Activated CD8-positive, alpha-beta T cell treated with anti-CD3 and anti-CD28 coated beads for 36 hours (primary cell): ENCODE data around the gene ACTL7A. TPM values are rescaled to one million over a fixed set of nuclear protein-coding genes. Genes with fewer than 3 reads are reported as not detected.

Experiments used
- ATAC-seq: fragments of 200-7000 bp; cut with Tn5 transposase; one replicate; pipeline ENCODE4 v1.10.0; 2021; ENCODE audit warnings: mild to moderate bottlenecking, moderate library complexity
- CTCF ChIA-PET: fragments of 350-600 bp; sonication (Branson Sonifier 250); formaldehyde crosslinking; loops from one replicate; lab custom pipeline; 2021; ENCODE audit warnings: antibody characterized with exemption; lab: Charles Lee
- POLR2A ChIA-PET: fragments of 350-600 bp; sonication (Branson Sonifier 250); formaldehyde crosslinking; loops from one replicate; lab custom pipeline; 2021; ENCODE audit warnings: antibody characterized with exemption; lab: Charles Lee
- DNase-seq: peaks from one replicate; pipeline ENCODE4 v3.0.0-alpha.2; 2020
- H3K27ac Mint-ChIP-seq: one replicate; pipeline ENCODE4 v1.8.0; 2021; ENCODE audit warnings: mild to moderate bottlenecking, mixed read lengths
- H3K27me3 Mint-ChIP-seq: one replicate; pipeline ENCODE4 v1.8.0; 2021; ENCODE audit warnings: mixed read lengths
- H3K36me3 Mint-ChIP-seq: one replicate; pipeline ENCODE4 v1.8.0; 2021; ENCODE audit warnings: low read depth, mixed read lengths
- H3K4me1 Mint-ChIP-seq: one replicate; pipeline ENCODE4 v1.8.0; 2021; ENCODE audit warnings: low read depth, mixed read lengths
- H3K4me3 Mint-ChIP-seq: one replicate; pipeline ENCODE4 v1.8.0; 2021; ENCODE audit warnings: mild to moderate bottlenecking, moderate library complexity, mixed read lengths
- H3K9me3 Mint-ChIP-seq: one replicate; pipeline ENCODE4 v1.8.0; 2021; ENCODE audit warnings: mixed read lengths
- CTCF ChIP-seq: fragments of 200-600 bp; IDR thresholded peaks from one replicate; pipeline ENCODE4 v1.8.0; 2022; ENCODE audit warnings: antibody characterized with exemption, mild to moderate bottlenecking
- intact Hi-C: fragments of 100-400 bp; cut with micrococcal nuclease; formaldehyde crosslinking; loops from one replicate; pipeline ENCODE4 v1.10.0; 2022
- total RNA-seq, 2 experiments: library from RNA; stranded (reverse); gene quantifications; one replicate each; pipeline ENCODE4 v1.2.3, GENCODE V29; 2021

The ACTL7A gene
- total RNA-seq, 2 experiments from 2014 or later = not detected

GRCh38 chr9:108880738-108881316 lies 18.8 kb downstream of the ACTL7A start:
- no peak for ATAC-seq
- intact Hi-C loops = no loop called here
- ChIA-PET POLR2A (interaction anchor here (1.0 kb wide), 1 partner anchor 10 kb away, joined by 3 read pairs; no protein-coding TSS in a partner anchor), CTCF (no interaction called here)
- Mint-ChIP-seq H3K36me3 (peaks cover 42% of the 10 kb centered on the region), H3K4me3 (no peak overlapping the region), H3K27ac (no peak overlapping the region), H3K9me3 (no peaks in the 10 kb centered on the region), H3K4me1 (peaks cover 8% of the 10 kb centered on the region), H3K27me3 (no peaks in the 10 kb centered on the region)
- TF ChIP-seq CTCF = no peak
- DNase-seq = no peak

- POLR2A ChIA-PET = no interaction called here
Measured at GRCh38 chr9:108882052-108882888, 20.2 kb downstream of the ACTL7A start.

DNA sequence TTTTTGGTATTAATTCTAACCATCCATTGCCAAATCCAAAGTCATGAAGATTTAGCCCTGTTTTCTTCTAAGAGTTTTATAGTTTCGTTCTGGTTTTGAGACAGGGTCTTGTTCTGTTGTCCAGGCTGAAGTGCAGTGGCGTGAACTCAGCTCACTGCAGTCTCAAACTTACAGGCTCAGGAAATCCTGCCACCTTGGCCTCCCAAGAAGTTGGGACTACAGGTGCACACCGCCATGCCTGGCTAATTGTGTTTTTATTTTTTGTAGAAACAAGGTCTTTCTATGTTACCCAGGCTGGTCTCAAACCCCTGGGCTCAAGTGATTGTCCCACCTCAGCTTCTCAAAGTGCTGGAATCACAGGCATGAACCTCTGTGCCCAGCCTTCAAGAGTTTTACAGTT lies 21.0 kb downstream of the ACTL7A start:
- Mint-ChIP-seq H3K4me3 (no peak overlapping the region), H3K27ac (no peak overlapping the region), H3K4me1 (peaks cover 17% of the 10 kb centered on the region), H3K36me3 (peaks cover 48% of the 10 kb centered on the region), H3K9me3 (no peaks in the 10 kb centered on the region), H3K27me3 (no peaks in the 10 kb centered on the region)
- ATAC-seq (no peak), DNase-seq (no peak)
- CTCF ChIA-PET = no interaction called here
- POLR2A ChIA-PET = no interaction called here
- TF ChIP-seq CTCF = no peak
- intact Hi-C loops = no loop called here

More at GRCh38 chr9:108882052-108882888, 20.2 kb downstream of the ACTL7A start:
- Mint-ChIP-seq H3K4me3 (no peak overlapping the region), H3K27ac (peak overlapping the region; percentile 28), H3K4me1 (peaks cover 17% of the 10 kb centered on the region), H3K27me3 (no peaks in the 10 kb centered on the region), H3K36me3 (peaks cover 50% of the 10 kb centered on the region), H3K9me3 (no peaks in the 10 kb centered on the region)
- intact Hi-C loops = no loop called here
- ATAC-seq = no peak
- DNase-seq = no peak
- TF ChIP-seq CTCF = no peak
- CTCF ChIA-PET = no interaction called here

GRCh38 chr9:108884701-108885100 lies 22.6 kb downstream of the ACTL7A start:
- Mint-ChIP-seq H3K36me3 (peaks cover 36% of the 10 kb centered on the region), H3K27me3 (no peaks in the 10 kb centered on the region), H3K4me1 (peaks cover 17% of the 10 kb centered on the region), H3K27ac (peak overlapping the region; percentile 43), H3K9me3 (no peaks in the 10 kb centered on the region), H3K4me3 (peak overlapping the region; percentile 36)
- TF ChIP-seq CTCF = no peak
- POLR2A ChIA-PET = no interaction called here
- DNase-seq (no peak), ATAC-seq (no peak)
- CTCF ChIA-PET = no interaction called here
- intact Hi-C loops = no loop called here
